ENCODE results near the gene EXTL1. TPM values are rescaled to one million over a fixed set of nuclear protein-coding genes. Genes with fewer than 3 reads are reported as not detected.

EXTL1 gene
- total and polyA plus RNA-seq, 2 donors (not counting 3 experiments of a cell fraction or from before 2014, with no cell fraction given), result not detected

DNA sequence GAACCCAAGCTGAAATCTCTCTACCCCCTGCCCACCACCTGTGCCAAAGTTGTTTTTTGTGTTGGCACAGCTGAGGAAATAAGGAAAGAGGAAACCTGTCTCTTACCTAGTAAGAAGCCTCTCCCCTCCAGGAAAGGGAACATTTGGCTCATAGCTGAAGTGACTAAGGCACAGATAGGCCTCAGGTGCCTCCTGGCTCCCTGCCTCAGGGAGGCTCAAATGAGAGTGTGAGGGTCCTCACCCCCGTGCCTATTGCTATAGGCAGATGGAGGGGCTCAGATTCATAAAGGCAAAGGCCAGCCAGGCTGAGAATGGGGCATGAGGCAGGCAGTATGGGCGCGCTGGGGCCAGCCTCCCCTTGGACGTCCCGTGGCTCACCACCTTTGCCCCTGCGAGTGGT, 16.9 kb downstream of the EXTL1 start:
- CTCF ChIA-PET, result interaction anchor here (0.7 to 2.2 kb wide), 3 partner anchors 64 to 195 kb away, joined by 3 to 10 read pairs (median 3); partner anchors contain the start of gene CEP85
- FAIRE-seq, result no peak

More for the DNA sequence above, 16.9 kb downstream of the EXTL1 start:
- no peak for TF ChIP-seq GATA2 (IDR thresholded peaks at IDR 0.05; ENCODE audit: insufficient read depth, insufficient read length, low read depth, low read length)
- no peak for TF ChIP-seq JUN (IDR thresholded peaks at IDR 0.05; ENCODE audit: borderline replicate concordance, insufficient read depth, insufficient read length, low read depth)
- TF ChIP-seq FOS (IDR thresholded peaks at IDR 0.05; ENCODE audit: borderline replicate concordance, insufficient read depth, low read length), result no peak
- TF ChIP-seq MAX (IDR thresholded peaks at IDR 0.05; ENCODE audit: insufficient read depth, insufficient read length), result no peak
- no peak for TF ChIP-seq POLR2AphosphoS5 (IDR thresholded peaks at IDR 0.05; ENCODE audit: insufficient read depth, low read depth, low read length)
- TF ChIP-seq EZH2 (IDR thresholded peaks at IDR 0.05; ENCODE audit: borderline replicate concordance, low read depth, low read length, severe bottlenecking), result no peak
- no peak for TF ChIP-seq MYC (IDR thresholded peaks at IDR 0.05; ENCODE audit: low read depth, low read length)
- TF ChIP-seq, protein P1, sequence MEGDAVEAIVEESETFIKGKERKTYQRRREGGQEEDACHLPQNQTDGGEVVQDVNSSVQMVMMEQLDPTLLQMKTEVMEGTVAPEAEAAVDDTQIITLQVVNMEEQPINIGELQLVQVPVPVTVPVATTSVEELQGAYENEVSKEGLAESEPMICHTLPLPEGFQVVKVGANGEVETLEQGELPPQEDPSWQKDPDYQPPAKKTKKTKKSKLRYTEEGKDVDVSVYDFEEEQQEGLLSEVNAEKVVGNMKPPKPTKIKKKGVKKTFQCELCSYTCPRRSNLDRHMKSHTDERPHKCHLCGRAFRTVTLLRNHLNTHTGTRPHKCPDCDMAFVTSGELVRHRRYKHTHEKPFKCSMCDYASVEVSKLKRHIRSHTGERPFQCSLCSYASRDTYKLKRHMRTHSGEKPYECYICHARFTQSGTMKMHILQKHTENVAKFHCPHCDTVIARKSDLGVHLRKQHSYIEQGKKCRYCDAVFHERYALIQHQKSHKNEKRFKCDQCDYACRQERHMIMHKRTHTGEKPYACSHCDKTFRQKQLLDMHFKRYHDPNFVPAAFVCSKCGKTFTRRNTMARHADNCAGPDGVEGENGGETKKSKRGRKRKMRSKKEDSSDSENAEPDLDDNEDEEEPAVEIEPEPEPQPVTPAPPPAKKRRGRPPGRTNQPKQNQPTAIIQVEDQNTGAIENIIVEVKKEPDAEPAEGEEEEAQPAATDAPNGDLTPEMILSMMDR (IDR thresholded peaks at IDR 0.05; ENCODE audit: extremely low read depth in 1 of 2, insufficient read depth in 1 of 2, low read depth in 1 of 2, low read length in 2 of 2), result no peak
- TF ChIP-seq POLR2A (IDR thresholded peaks at IDR 0.05; ENCODE audit: low read depth, low read length), result no peak
- no peak overlapping the region for H2AFZ ChIP-seq (ENCODE audit: low read depth, low read length)
- intact Hi-C loops (cut with micrococcal nuclease) (loop anchor here (5.0 kb wide), 1 partner anchor 239 kb away; no protein-coding TSS in a partner anchor), dilution Hi-C loops (cut with MboI; ENCODE audit: extremely low pct_ligation_motif_present, low sequenced_read_pairs) (no loop called here)
- H3K36me3 ChIP-seq (ENCODE audit: control insufficient read depth in 2 of 2, extremely low read depth in 1 of 2, insufficient read depth in 2 of 2, low read length in 2 of 2), result no peaks in the 10 kb centered on the region
- H3K9me3 ChIP-seq (replicated peaks; ENCODE audit: control insufficient read depth, insufficient read depth, low read length), result no peaks in the 10 kb centered on the region
- no peak overlapping the region for H3K4me2 ChIP-seq (ENCODE audit: insufficient read depth, low read length)
- peaks cover 15% of the 10 kb centered on the region for H3K4me1 ChIP-seq (ENCODE audit: control insufficient read depth, extremely low read depth, insufficient read depth, low read length)
- no peak for DNase-seq (ENCODE audit: low read depth, low spot score)
- no TSS peak for BruUV-seq (replicated peaks)
- POLR2A ChIA-PET, result interaction anchor here (0.6 kb wide), 1 partner anchor 95 kb away, joined by 3 read pairs; no protein-coding TSS in a partner anchor
- H3K4me3 ChIP-seq (replicated peaks in 1 of 3; ENCODE audit: insufficient read depth in 1 of 3, low read depth in 1 of 3, low read length in 3 of 3), result no peak overlapping the region
- no peak overlapping the region for H3K27ac ChIP-seq (ENCODE audit: insufficient read depth, low read depth, low read length)
- peaks cover 0 to 6% of the 10 kb centered on the region in 2 experiments for H3K27me3 ChIP-seq (ENCODE audit: control insufficient read depth in 2 of 2, insufficient read depth in 2 of 2, low read length in 2 of 2)
- no peaks in the 10 kb centered on the region for H3K9me1 ChIP-seq (replicated peaks; ENCODE audit: control insufficient read depth, extremely low read depth, insufficient read depth, low read length)
- no peaks in the 10 kb centered on the region for H3K79me2 ChIP-seq (ENCODE audit: control insufficient read depth, insufficient read depth, low read length)
- no peak overlapping the region for H3K9ac ChIP-seq (replicated peaks; ENCODE audit: extremely low read depth, insufficient read depth, low read length)
- H4K20me1 ChIP-seq (replicated peaks; ENCODE audit: control insufficient read depth, extremely low read depth, insufficient read depth, low read length), result no peaks in the 10 kb centered on the region
